Suprapubic skin (tissue), 4 donors: ENCODE measurements around the gene COL23A1.

Source experiments
- EP300 ChIP-seq: sonication (generic); formaldehyde crosslinking; IDR thresholded peaks from one replicate; pipeline ENCODE4 v1.6.1; 2017; ENCODE audit warnings: antibody characterized with exemption
- POLR2A ChIP-seq, 2 donors: fragments of 450-650 bp; IDR thresholded peaks; one replicate each; pipeline ENCODE4 v1.6.1; 2017; ENCODE audit warnings: antibody characterized with exemption in 2 of 2, mild to moderate bottlenecking in 2 of 2, moderate library complexity in 2 of 2
- POLR2AphosphoS5 ChIP-seq, 3 donors: sonication (generic); formaldehyde crosslinking; IDR thresholded peaks; one replicate each; pipeline ENCODE4 v1.6.1; 2017; ENCODE audit warnings: antibody characterized with exemption in 3 of 3
- TF ChIP-seq, protein P1 (sequence below), 2 donors: fragments of 200-600 bp in 1 of 2; fragments of 450-650 bp in 1 of 2; sonication (generic) in 1 of 2; IDR thresholded peaks; one replicate each; pipeline ENCODE4 v1.5.1; 2016 to 2019; ENCODE audit warnings: antibody characterized with exemption in 2 of 2, mild to moderate bottlenecking in 1 of 2, moderate library complexity in 1 of 2

- TF ChIP-seq POLR2A (IDR thresholded peaks at IDR 0.05) (no peak), POLR2AphosphoS5 (IDR thresholded peaks at IDR 0.05) (no peak), EP300 (no peak)
- TF ChIP-seq, protein P1, sequence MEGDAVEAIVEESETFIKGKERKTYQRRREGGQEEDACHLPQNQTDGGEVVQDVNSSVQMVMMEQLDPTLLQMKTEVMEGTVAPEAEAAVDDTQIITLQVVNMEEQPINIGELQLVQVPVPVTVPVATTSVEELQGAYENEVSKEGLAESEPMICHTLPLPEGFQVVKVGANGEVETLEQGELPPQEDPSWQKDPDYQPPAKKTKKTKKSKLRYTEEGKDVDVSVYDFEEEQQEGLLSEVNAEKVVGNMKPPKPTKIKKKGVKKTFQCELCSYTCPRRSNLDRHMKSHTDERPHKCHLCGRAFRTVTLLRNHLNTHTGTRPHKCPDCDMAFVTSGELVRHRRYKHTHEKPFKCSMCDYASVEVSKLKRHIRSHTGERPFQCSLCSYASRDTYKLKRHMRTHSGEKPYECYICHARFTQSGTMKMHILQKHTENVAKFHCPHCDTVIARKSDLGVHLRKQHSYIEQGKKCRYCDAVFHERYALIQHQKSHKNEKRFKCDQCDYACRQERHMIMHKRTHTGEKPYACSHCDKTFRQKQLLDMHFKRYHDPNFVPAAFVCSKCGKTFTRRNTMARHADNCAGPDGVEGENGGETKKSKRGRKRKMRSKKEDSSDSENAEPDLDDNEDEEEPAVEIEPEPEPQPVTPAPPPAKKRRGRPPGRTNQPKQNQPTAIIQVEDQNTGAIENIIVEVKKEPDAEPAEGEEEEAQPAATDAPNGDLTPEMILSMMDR (IDR thresholded peaks at IDR 0.05) = no peak
Measured at GRCh38 chr5:178564811-178565550, 25.2 kb downstream of the COL23A1 start.
